LNCAP (cell line): ENCODE data around the gene IL15.

Experiments used
- CTCF ChIP-seq: fragments of 450-650 bp; IDR thresholded peaks from 2 replicates; pipeline ENCODE4 v1.5.1; 2017; ENCODE audit warnings: mild to moderate bottlenecking

Gene IL15

GRCh38 chr4:141614878-141615586 lies 21.4 kb upstream of the IL15 start:
- no peak for TF ChIP-seq CTCF

GRCh38 chr4:141620715-141621114 lies 15.7 kb upstream of the IL15 start:
- TF ChIP-seq CTCF = no peak

GRCh38 chr4:141625023-141625422 lies 11.4 kb upstream of the IL15 start:
- TF ChIP-seq CTCF = no peak

- no peak for TF ChIP-seq CTCF
Observed at GRCh38 chr4:141630854-141631253, 5.5 kb upstream of the IL15 start.

GRCh38 chr4:141635736-141636081 lies 674 bp upstream of the IL15 start:
- no peak for TF ChIP-seq CTCF

- TF ChIP-seq CTCF = no peak
Observed at GRCh38 chr4:141636771-141637460, 533 bp downstream of the IL15 start.

- no peak for TF ChIP-seq CTCF
Observed at GRCh38 chr4:141637565-141637964, 1.2 kb downstream of the IL15 start.

GRCh38 chr4:141638230-141638629 lies 1.8 kb downstream of the IL15 start:
- no peak for TF ChIP-seq CTCF
